ENCODE data around the gene CLSTN2.

The CLSTN2 gene

GRCh38 chr3:140438736-140439470 is 503.9 kb downstream of the CLSTN2 start:
- DNase-seq (ENCODE audit: low read depth), result no peak
- no peak for TF ChIP-seq CTCF (IDR thresholded peaks at IDR 0.05; ENCODE audit: insufficient read depth, low read depth, low read length, missing control alignments)
- H3K4me3 ChIP-seq (ENCODE audit: low read depth, low read length), result no peak overlapping the region

- no peak overlapping the region for H3K4me3 ChIP-seq (ENCODE audit: low read depth, low read length)
Observed at GRCh38 chr3:140439527-140439926, 504.5 kb downstream of the CLSTN2 start.

GRCh38 chr3:140440446-140440845 is 505.5 kb downstream of the CLSTN2 start:
- no peak for DNase-seq (ENCODE audit: low read depth)
- H3K4me3 ChIP-seq (ENCODE audit: low read depth, low read length), result no peak overlapping the region
- no peak for TF ChIP-seq CTCF (IDR thresholded peaks at IDR 0.05; ENCODE audit: insufficient read depth, low read depth, low read length, missing control alignments)

More at GRCh38 chr3:140439527-140439926, 504.5 kb downstream of the CLSTN2 start:
- no peak for DNase-seq (ENCODE audit: low read depth)
- TF ChIP-seq CTCF (IDR thresholded peaks at IDR 0.05; ENCODE audit: insufficient read depth, low read depth, low read length, missing control alignments), result no peak

GRCh38 chr3:140441006-140441405 is 506.0 kb downstream of the CLSTN2 start:
- no peak for DNase-seq (ENCODE audit: low read depth)
- no peak overlapping the region for H3K4me3 ChIP-seq (ENCODE audit: low read depth, low read length)
- TF ChIP-seq CTCF (IDR thresholded peaks at IDR 0.05; ENCODE audit: insufficient read depth, low read depth, low read length, missing control alignments), result no peak

- no peak overlapping the region for H3K4me3 ChIP-seq (ENCODE audit: low read depth, low read length)
- no peak for TF ChIP-seq CTCF (IDR thresholded peaks at IDR 0.05; ENCODE audit: insufficient read depth, low read depth, low read length, missing control alignments)
- DNase-seq (ENCODE audit: low read depth), result no peak
Observed at GRCh38 chr3:140442621-140443020, 507.6 kb downstream of the CLSTN2 start.

- no peak for TF ChIP-seq CTCF (IDR thresholded peaks at IDR 0.05; ENCODE audit: insufficient read depth, low read depth, low read length, missing control alignments)
- DNase-seq (ENCODE audit: low read depth), result no peak
- no peak overlapping the region for H3K4me3 ChIP-seq (ENCODE audit: low read depth, low read length)
Observed at GRCh38 chr3:140443073-140443472, 508.1 kb downstream of the CLSTN2 start.

GRCh38 chr3:140443806-140444205 is 508.8 kb downstream of the CLSTN2 start:
- DNase-seq (ENCODE audit: low read depth), result no peak
- no peak for TF ChIP-seq CTCF (IDR thresholded peaks at IDR 0.05; ENCODE audit: insufficient read depth, low read depth, low read length, missing control alignments)
- no peak overlapping the region for H3K4me3 ChIP-seq (ENCODE audit: low read depth, low read length)
